A673 (cell line): Measurements from ENCODE around the gene YOD1. TPM values are rescaled to one million over a fixed set of nuclear protein-coding genes. Genes with fewer than 3 reads are reported as not detected.

Experiments
- BruUV-seq: library from RNA; stranded (reverse); fragments of 400-500 nt; replicated peaks from 2 replicates; lab custom pipeline; 2021; lab: Mats Ljungman, UMichigan
- CTCF ChIA-PET: fragments of 300-600 bp; sonication (Branson Sonifier 250); formaldehyde crosslinking; loops from one replicate; lab custom pipeline; 2022; ENCODE audit warnings: antibody characterized with exemption; lab: Charles Lee
- POLR2A ChIA-PET: fragments of 300-600 bp; sonication (Branson Sonifier 250); formaldehyde crosslinking; loops from one replicate; lab custom pipeline; 2022; ENCODE audit warnings: antibody characterized with exemption; ENCODE audit not compliant: low non-redundant PET; lab: Charles Lee
- DNase-seq: peaks from one replicate; pipeline ENCODE4 v3.0.0-alpha.2; 2015; ENCODE audit warnings: low spot score
- H3K27ac ChIP-seq: fragments of 200-600 bp; sonication (generic); 2 replicates; pipeline ENCODE4 v1.5.1; 2016; ENCODE audit warnings: mixed run types, low read depth, mild to moderate bottlenecking, mixed read lengths, antibody characterized with exemption, low read length; ENCODE audit not compliant: poor library complexity, severe bottlenecking
- H3K27me3 ChIP-seq: fragments of 200-600 bp; sonication (generic); replicated peaks from 2 replicates; pipeline ENCODE4 v1.6.1; 2017; ENCODE audit warnings: mixed run types, low read depth, mild to moderate bottlenecking, mixed read lengths, antibody characterized with exemption, low read length; ENCODE audit not compliant: insufficient read depth, poor library complexity
- H3K36me3 ChIP-seq: fragments of 200-600 bp; sonication (generic); 2 replicates; pipeline ENCODE4 v1.6.1; 2016; ENCODE audit warnings: mixed run types, mild to moderate bottlenecking, mixed read lengths, antibody characterized with exemption, low read length; ENCODE audit not compliant: insufficient read depth, poor library complexity, severe bottlenecking
- H3K4me1 ChIP-seq: fragments of 200-600 bp; sonication (generic); 2 replicates; pipeline ENCODE4 v1.6.1; 2017; ENCODE audit warnings: mixed run types, mild to moderate bottlenecking, mixed read lengths, antibody characterized with exemption, low read length; ENCODE audit not compliant: insufficient read depth, poor library complexity, severe bottlenecking
- H3K4me3 ChIP-seq: fragments of 200-600 bp; sonication (generic); 2 replicates; pipeline ENCODE4 v1.5.1; 2016; ENCODE audit warnings: low read depth, mixed run types, mild to moderate bottlenecking, mixed read lengths, low read length; ENCODE audit not compliant: poor library complexity, severe bottlenecking
- H3K9me3 ChIP-seq: fragments of 200-600 bp; sonication (generic); 2 replicates; pipeline ENCODE4 v1.6.1; 2016; ENCODE audit warnings: mixed run types, low read depth, mild to moderate bottlenecking, mixed read lengths, antibody characterized with exemption, low read length; ENCODE audit not compliant: poor library complexity, severe bottlenecking
- CTCF ChIP-seq: fragments of 300-800, 200-600 bp; sonication (generic); conservative IDR thresholded peaks from 2 replicates; pipeline ENCODE4 v1.5.1; 2017; ENCODE audit warnings: low read depth, mild to moderate bottlenecking, antibody characterized with exemption, low read length, moderate library complexity, mixed read lengths
- EZH2 ChIP-seq: fragments of 200-600 bp; sonication (generic); IDR thresholded peaks from 2 replicates; pipeline ENCODE4 v1.6.1; 2017; ENCODE audit warnings: borderline replicate concordance, low read depth, mild to moderate bottlenecking, mixed read lengths, antibody characterized with exemption, low read length; ENCODE audit not compliant: poor library complexity, severe bottlenecking
- intact Hi-C: fragments of 100-400 bp; cut with micrococcal nuclease; formaldehyde crosslinking; loops from one replicate; pipeline ENCODE4 v1.10.0; 2022; ENCODE audit not compliant: unreplicated experiment
- total RNA-seq: library from RNA; stranded (reverse); gene quantifications from 2 replicates; pipeline ENCODE4 v1.2.3, GENCODE V29; 2021

The YOD1 gene
- total RNA-seq, 1 experiment from 2014 or later, result 12.6 TPM

DNA sequence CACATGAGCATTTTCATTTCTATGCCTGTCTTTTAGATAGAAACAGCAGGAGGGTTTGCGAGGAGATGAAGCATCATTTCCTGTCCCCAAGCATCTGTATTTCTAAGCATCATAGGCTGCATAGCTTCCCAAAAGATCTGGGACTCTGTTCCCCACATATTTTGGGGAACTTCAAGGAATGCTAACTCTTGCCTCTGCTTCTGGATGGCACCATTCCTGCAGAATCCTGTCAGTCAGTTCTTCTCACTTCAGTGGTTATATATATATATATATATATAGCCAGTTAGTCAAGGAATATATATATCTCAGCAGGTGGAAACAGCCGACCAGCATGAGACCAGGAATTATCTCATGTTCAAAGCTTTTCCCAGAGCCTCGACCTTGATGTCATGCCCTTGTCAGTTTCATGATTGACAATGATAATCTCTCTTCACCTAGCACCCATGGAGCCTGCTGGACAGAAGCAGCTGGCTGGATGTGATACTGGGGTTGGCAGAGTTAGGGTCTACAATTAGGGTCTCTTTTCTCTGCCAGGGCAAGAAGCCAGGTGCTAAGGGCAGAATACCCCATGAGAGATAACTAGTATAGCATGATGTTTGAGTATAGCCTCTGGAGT, 4.5 kb upstream of the YOD1 start:
- POLR2A ChIA-PET, result no interaction called here
- no TSS peak for BruUV-seq
- no peak for DNase-seq
- no peak for TF ChIP-seq EZH2
- no peak for TF ChIP-seq CTCF
- CTCF ChIA-PET, result no interaction called here
- Histone ChIP-seq H3K27me3 (no peaks in the 10 kb centered on the region), H3K27ac (no peak overlapping the region), H3K9me3 (no peaks in the 10 kb centered on the region), H3K36me3 (no peaks in the 10 kb centered on the region), H3K4me1 (peaks cover 14% of the 10 kb centered on the region), H3K4me3 (no peak overlapping the region)
- intact Hi-C loops, result no loop called here

- no peaks in the 10 kb centered on the region for H3K9me3 ChIP-seq
- BruUV-seq, result no TSS peak
- H3K36me3 ChIP-seq, result peaks cover under 1% of the 10 kb centered on the region
- H3K27ac ChIP-seq, result no peak overlapping the region
- DNase-seq, result no peak
- H3K4me3 ChIP-seq, result no peak overlapping the region
- H3K4me1 ChIP-seq, result peaks cover 17% of the 10 kb centered on the region
- no peaks in the 10 kb centered on the region for H3K27me3 ChIP-seq
- intact Hi-C loops, result no loop called here
- TF ChIP-seq CTCF (no peak), EZH2 (no peak)
- ChIA-PET CTCF (no interaction called here), POLR2A (no interaction called here)
Measured at GRCh38 chr1:207054491-207054890, 3.5 kb upstream of the YOD1 start.

DNA sequence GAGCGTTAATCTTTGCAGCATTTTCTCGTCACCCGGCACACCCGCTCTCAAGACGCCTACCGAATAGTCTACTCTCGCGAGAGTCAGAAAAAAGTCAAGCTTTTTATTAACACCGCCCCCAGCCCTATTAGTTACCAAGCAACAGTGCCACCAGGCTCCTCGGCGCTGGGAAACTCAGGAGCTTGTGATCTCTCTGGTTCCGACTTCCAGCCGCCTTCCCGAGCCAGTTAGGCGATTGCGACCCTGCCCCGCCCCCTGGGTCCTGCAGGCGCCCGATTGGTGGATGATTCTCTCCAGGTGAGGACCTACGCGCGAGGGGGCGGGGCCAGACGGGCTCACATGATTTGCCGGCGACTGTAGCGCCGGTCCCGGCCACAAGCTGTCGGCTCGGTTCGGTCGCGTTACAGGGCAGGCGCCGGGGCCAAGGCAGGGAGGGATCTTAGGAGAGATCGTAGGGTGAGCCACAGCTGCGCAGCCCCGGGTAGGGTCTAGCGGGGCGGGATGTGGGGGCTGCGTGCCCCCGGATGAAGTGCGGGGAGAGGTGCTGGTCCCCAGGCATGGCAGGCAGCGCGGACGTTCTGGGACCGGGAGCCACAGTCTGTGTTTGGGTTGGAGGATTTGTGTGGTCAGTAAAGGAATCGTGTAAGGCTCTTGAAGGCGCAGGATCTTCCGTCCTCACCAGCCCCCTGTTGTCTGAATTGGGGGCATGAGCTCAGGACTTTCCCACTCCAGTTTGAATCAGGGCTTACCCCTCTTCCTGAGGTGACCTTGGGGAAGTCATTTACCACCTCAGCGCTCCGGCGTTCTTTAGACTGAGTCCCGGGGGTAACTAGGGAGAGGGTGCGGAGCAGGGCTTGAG, 2.1 kb upstream of the YOD1 start, which contains the start of gene PFKFB2:
Gene PFKFB2 (plus strand): TSS at position 365 of the 859 bp plus-strand sequence. CDS start 1,443 bp downstream, outside the sequence.
- H3K27me3 ChIP-seq, result no peaks in the 10 kb centered on the region
- peaks cover 12% of the 10 kb centered on the region for H3K36me3 ChIP-seq
- POLR2A ChIA-PET, result no interaction called here
- peak within 1 kb of the TSS; percentile 37 for H3K27ac ChIP-seq
- intact Hi-C loops, result no loop called here
- TSS peak; percentile 39 for BruUV-seq
- H3K9me3 ChIP-seq, result no peaks in the 10 kb centered on the region
- CTCF ChIA-PET, result interaction anchor here (0.6 kb wide), 1 partner anchor 23 kb away, joined by 4 read pairs; no protein-coding TSS in a partner anchor
- H3K4me3 ChIP-seq, result peak within 1 kb of the TSS; percentile 61
- DNase-seq, result peak; percentile 97
- peaks cover 18% of the 10 kb centered on the region for H3K4me1 ChIP-seq
- TF ChIP-seq EZH2 (no peak), CTCF (no peak)
